Stimulated activated naive CD8-positive, alpha-beta T cell treated with anti-CD3 and anti-CD28 coated beads, Interleukin-15, Interleukin-2, amounts not matched to agents 100 ng/mL and 50 ng/mL, for 24 hours (primary cell): Measurements from ENCODE around the gene HSPA1L.

ENCODE experiments used
- H3K27ac Mint-ChIP-seq: one replicate; pipeline ENCODE4 v1.8.0; 2021; ENCODE audit warnings: mild to moderate bottlenecking, mixed read lengths
- H3K27me3 Mint-ChIP-seq: one replicate; pipeline ENCODE4 v1.8.0; 2021; ENCODE audit warnings: mixed read lengths
- H3K36me3 Mint-ChIP-seq: one replicate; pipeline ENCODE4 v1.8.0; 2021; ENCODE audit warnings: low read depth, mixed read lengths
- H3K4me1 Mint-ChIP-seq: one replicate; pipeline ENCODE4 v1.8.0; 2021; ENCODE audit warnings: low read depth, mixed read lengths
- H3K4me3 Mint-ChIP-seq: one replicate; pipeline ENCODE4 v1.8.0; 2021; ENCODE audit warnings: mild to moderate bottlenecking, mixed read lengths
- H3K9me3 Mint-ChIP-seq: one replicate; pipeline ENCODE4 v1.8.0; 2021; ENCODE audit warnings: mixed read lengths

The HSPA1L gene

DNA sequence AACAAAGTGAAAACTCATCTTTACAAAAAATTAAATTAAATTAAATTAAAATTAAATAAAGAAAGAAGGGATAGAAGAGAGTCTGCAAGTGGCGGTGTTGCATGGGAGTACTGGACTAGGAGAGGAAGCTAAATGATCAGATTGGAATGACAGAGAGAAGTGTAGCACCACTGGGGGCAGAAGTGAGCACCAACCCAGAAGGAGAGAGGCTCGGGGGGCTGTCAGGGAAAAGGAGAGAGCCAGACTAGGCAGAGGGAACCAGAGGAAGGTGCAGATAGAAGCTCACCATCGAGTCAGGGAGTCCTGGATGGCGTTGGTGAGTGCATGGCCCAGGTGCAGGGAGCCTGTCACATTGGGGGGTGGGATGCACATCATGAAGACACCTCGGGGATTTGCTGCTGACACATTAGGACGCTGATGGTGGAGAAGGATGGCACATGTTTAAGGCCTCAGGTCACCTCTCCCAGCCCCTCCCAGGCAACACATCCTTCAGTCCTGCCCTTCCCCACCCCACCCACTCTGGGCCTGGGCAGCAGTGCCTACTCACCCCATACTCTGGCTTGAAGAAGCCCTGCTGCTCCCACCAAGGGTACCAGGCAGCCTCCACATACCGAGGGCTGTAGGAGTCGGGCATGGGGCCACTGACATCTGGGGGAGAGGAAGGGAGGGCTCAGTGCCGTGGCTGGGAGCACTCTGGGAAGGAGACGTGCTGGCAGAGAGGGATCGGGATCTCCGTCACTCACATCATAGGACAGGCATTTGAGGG, 23.6 kb downstream of the HSPA1L start:
- H3K27ac Mint-ChIP-seq, result peak overlapping the region; percentile 21

DNA sequence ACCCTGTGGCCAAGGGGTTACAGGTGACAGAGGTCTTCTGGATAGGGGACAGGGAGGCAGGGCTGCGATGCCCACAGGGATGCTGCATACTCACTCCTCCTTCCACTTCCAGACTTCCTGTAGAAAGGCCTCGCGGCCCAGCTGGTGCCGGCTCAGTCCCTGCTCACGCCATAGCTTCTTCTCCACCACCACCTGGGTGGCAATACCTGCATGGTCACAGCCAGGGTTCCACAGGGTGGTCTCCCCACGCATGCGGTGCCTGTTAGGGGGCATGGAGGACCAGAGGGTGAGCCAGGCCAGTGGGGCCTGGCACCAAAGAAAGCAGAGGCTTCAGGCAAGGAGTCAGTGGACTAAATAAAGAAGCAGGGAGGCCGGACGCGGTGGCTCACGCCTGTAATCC, 29.6 kb downstream of the HSPA1L start:
- no peak overlapping the region for H3K27ac Mint-ChIP-seq
- peaks cover 7% of the 10 kb centered on the region for H3K4me1 Mint-ChIP-seq
- H3K4me3 Mint-ChIP-seq, result no peak overlapping the region
- H3K36me3 Mint-ChIP-seq, result peaks cover 44% of the 10 kb centered on the region
- no peaks in the 10 kb centered on the region for H3K9me3 Mint-ChIP-seq
- H3K27me3 Mint-ChIP-seq, result no peaks in the 10 kb centered on the region

More for the DNA sequence above, 23.6 kb downstream of the HSPA1L start:
- peaks cover 45% of the 10 kb centered on the region for H3K4me1 Mint-ChIP-seq
- H3K9me3 Mint-ChIP-seq, result no peaks in the 10 kb centered on the region
- H3K27me3 Mint-ChIP-seq, result no peaks in the 10 kb centered on the region
- H3K36me3 Mint-ChIP-seq, result peaks cover 49% of the 10 kb centered on the region
- peak overlapping the region; percentile 11 for H3K4me3 Mint-ChIP-seq

DNA sequence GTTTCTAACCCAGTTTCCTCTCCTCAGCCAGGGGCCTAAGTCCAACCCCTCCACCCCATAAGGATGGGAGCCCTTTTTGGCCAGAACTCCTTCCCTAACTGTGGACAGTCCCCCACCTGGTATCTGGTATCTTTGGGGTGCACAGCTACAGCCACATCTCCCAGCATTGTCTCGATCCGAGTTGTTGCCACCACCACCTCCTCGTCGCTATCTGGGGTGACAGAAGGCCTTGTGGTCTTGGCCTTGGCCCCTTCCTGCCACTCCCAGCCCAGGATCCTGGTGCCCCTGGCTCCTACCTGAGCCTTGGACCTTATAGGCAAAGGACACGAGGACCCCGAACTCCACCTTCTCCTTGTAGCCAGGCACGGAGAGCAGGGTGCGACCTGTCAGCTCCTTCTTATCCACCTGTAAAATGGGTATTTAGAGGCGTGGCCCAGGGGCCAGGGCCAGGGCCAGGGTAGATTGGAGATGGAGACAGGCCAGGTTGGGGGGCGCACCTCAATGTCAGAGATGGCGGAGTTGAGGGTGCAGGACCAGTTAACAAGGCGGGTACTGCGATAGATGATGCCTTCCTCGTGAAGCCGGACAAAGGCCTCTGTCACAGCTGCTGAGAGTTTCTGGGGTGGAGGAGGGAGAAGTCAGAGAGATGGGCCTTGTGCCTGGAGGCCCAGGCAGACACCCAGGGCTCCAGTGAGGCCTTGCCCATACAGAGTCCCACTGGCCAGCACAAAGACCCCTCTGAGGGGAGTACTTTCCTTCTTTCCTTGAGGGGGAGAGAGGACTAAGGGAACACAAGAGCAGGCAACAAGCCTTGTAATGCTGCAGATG, 30.8 kb downstream of the HSPA1L start:
- Mint-ChIP-seq H3K27ac (no peak overlapping the region), H3K27me3 (no peaks in the 10 kb centered on the region)

DNA sequence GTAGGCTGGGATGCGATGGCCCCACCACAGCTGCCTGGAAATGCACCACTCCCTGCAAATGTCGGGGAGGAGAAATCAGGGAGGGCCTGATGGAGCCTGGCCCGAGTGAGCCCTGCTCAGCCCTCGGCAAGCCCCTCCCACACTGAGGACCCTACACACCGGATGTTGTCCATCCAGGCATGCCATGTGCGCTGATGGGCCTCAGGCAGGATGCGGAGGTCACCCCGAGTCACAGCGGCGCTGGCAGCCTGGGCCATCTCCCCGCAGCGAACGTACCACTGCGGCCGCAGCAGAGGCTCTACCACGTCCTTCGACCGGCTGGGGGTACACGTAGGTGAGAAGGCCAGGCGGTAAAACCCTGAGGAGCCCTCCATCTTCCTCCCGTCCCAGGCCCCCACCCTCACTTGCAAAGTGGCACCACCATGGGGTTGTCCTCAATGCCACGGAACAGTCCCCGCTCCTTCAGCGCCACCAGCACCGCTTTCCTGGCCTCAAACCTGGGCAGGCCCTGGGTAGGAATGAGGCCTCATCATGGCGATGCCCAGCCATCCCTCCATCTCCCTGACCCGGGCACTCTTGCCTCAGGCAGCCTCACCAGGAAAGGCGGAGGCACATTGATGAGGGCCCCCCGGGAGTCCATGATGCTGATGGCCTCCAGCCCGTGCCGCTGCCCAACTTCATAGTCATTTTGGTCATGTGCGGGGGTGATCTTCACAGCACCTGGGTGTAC, 32.8 kb downstream of the HSPA1L start:
- Mint-ChIP-seq H3K9me3 (no peaks in the 10 kb centered on the region), H3K4me1 (peaks cover 7% of the 10 kb centered on the region), H3K36me3 (peaks cover 47% of the 10 kb centered on the region), H3K27ac (no peak overlapping the region), H3K4me3 (no peak overlapping the region), H3K27me3 (no peaks in the 10 kb centered on the region)

More for the DNA sequence above, 30.8 kb downstream of the HSPA1L start:
- H3K9me3 Mint-ChIP-seq, result no peaks in the 10 kb centered on the region
- peaks cover 46% of the 10 kb centered on the region for H3K36me3 Mint-ChIP-seq
- no peak overlapping the region for H3K4me3 Mint-ChIP-seq
- H3K4me1 Mint-ChIP-seq, result peaks cover 2% of the 10 kb centered on the region

DNA sequence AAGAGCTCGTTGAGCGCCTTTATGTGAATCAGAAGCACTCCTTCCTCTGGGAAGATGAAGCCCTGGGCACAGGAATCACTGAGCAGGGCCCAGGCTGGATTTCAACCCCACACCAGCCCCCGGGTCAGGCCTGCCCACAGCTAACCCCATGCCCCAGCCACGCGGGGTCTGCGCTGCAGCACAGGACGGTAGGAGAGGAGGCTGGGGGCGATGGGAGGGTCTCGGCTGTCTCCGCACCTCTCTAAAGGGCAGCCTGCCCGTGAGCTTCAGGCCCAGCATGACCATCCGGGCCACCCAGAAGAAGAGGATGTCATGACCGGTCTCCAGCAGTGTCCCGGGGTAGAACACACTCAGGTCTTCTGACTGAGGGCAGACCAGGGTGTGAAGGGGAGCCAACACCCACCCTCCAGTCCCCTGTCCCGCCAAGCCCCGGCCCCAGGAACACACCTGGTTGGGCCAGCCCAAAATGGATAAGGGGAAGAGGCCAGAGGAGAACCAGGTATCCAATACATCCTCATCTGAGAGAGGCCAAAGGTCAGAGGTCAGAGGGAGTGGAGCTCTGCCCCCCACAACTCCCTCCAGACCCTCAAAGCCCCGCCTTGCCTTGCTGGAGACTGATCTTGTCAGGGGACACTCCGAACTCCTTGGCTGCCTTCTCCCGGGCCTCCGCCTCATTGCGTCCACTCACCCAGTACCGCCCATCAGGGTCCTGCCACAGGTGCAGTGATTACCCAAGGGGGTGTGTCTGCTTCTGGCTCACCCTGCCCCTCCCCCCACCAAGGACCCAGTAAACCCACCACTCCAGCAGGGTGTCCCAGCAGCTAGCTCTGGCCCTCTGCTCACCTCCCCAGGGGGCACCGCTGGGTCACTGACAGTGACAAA, 33.6 kb downstream of the HSPA1L start:
- Mint-ChIP-seq H3K4me1 (peaks cover 15% of the 10 kb centered on the region), H3K27me3 (no peaks in the 10 kb centered on the region), H3K4me3 (no peak overlapping the region), H3K9me3 (no peaks in the 10 kb centered on the region), H3K27ac (no peak overlapping the region), H3K36me3 (peaks cover 47% of the 10 kb centered on the region)

DNA sequence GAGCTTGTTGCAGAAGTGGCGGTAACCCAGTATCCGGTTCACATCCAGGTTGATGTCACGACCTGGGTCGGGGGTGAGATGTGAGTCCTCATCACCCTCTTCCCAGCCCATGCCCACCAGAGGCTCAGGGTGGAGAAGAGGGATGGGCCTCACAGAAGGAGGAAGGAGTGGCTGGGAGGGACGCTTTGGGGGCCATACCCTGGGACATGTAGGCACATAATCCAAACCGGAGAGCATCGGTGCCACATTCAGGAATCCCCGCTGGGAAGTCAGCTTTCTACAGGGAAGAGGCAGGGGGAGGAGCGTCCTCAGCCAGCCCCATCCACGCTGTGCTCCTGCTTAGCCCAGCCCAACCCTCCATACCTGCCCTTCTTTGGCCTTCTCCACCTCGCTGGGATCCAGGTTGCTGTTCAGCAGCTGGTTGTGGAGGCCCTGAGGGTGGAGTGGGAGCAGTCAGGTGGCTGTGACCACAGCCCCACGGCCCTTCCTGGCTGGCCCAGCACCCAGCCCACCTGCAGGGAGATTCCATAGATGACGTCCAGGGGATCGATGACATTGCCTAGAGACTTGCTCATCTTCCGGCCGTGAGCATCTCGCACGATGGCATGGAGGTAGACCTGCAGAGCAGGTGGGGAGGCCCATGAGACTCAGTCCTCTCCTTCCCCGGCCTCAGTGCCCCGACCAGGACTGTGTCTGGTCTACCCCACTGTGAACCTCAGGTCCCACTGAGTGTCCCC, 34.4 kb downstream of the HSPA1L start:
- Mint-ChIP-seq H3K27ac (no peak overlapping the region), H3K27me3 (no peaks in the 10 kb centered on the region), H3K9me3 (no peaks in the 10 kb centered on the region), H3K4me1 (peaks cover 24% of the 10 kb centered on the region), H3K36me3 (peaks cover 43% of the 10 kb centered on the region), H3K4me3 (no peak overlapping the region)

DNA sequence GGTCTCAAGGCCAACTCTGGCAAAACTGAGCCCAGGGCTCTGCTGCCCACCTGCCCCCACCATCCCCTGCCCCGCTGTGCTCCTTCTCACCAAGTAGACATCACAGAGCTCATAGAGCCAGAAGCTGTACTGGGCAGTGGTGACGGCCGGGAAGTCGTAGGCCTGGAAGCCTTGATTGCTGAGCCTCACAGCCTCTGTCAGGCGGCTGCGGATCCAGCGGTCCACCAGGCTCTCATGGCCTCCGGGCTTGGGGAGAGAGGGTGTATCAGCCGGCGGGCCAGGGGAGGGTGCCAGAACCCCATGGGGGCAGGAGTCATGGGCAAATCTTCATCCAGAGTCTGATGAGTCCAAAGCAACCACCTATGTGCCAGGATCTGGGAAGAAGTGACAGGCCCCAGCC, 35.2 kb downstream of the HSPA1L start:
- Mint-ChIP-seq H3K27ac (no peak overlapping the region), H3K4me1 (peaks cover 31% of the 10 kb centered on the region)

DNA sequence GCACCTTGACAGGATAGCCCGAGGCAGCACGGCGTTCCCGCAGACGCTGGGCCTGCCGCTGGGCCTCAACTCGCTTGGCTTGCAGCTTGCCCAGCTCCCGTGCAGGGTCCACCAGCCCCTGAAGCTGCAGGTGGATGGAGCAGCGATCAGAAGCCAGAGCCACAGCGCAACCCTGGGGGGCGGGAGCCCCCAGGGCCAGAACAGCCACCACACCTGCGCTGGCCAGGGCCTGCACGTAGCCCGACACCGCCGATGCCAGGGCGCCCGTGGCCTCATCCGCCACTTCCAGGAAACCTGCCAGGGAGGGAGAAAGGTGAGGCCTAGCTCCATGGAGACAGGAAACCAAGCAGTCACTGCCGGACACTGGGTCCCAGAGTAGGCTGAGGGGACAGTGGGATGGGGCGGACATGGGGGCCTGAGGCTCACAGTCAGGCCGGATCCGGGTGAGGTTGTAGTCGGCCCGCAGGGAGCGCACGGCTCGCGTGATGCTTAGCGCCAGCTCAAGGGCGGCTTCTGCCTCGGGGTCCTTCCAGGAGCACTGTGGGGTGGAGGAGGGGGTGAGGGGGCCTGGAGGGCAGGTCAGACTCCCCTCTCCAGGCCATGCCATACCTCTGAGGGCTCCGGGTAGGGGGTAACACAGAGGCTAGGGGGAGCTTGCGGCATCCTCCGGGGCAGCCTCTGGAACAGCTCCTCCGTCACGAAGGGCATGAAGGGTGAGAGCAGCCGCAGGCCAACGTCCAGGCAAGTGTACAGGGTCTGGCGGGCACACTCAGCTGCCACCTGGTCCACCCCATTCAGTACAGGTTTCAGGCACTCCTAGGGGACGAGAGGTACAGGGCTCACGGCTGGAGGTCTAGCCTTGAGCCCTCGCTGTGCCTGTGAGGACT, 35.8 kb downstream of the HSPA1L start:
- Mint-ChIP-seq H3K4me1 (peaks cover 34% of the 10 kb centered on the region), H3K36me3 (peaks cover 36% of the 10 kb centered on the region), H3K27ac (no peak overlapping the region), H3K9me3 (no peaks in the 10 kb centered on the region), H3K27me3 (no peaks in the 10 kb centered on the region), H3K4me3 (no peak overlapping the region)

More for the DNA sequence above, 35.2 kb downstream of the HSPA1L start:
- Mint-ChIP-seq H3K27me3 (no peaks in the 10 kb centered on the region), H3K9me3 (no peaks in the 10 kb centered on the region), H3K36me3 (peaks cover 43% of the 10 kb centered on the region), H3K4me3 (no peak overlapping the region)

DNA sequence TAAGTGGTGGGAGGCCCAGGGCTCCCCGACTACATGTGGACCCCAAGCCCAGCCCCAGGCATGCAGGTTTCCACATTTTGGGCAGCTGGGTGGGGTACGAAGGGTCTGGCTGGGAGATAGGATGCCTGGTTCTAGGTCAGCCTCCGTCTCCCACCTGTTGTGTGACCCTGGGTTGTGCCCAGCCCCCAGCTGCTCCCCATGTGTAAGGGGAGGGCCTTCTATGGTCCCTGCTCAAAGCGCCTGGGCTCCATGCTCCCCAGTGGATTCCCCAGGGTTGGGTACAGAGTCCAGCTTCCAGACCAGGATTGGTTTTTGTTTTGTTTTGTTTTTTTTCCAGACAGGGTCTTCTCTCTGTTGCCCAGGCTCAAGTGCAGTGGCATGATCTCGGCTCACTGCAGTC, 36.9 kb downstream of the HSPA1L start:
- Mint-ChIP-seq H3K9me3 (no peaks in the 10 kb centered on the region), H3K27me3 (no peaks in the 10 kb centered on the region), H3K4me3 (no peak overlapping the region), H3K27ac (no peak overlapping the region), H3K4me1 (peaks cover 40% of the 10 kb centered on the region), H3K36me3 (peaks cover 31% of the 10 kb centered on the region)

DNA sequence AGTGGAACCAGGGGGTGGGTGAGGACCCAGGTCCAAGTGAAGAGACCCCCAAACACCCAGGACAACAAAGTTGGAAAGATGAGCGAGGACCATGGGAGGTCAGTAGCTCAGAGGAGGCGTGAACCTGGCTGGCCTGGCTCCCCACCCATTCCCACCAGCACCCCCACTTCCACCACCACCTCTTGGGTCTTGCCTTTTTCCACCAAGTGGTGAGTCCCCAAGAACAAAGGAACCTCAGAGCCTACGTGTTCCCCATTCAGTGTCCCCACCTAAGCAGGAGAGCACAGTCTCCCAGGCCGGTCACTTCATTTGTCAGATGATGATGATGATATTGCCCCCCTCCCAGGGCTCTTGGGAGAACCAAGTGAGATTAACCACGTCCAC, 37.4 kb downstream of the HSPA1L start:
- peaks cover 45% of the 10 kb centered on the region for H3K4me1 Mint-ChIP-seq
- H3K4me3 Mint-ChIP-seq, result peak overlapping the region; percentile 26
- peaks cover 26% of the 10 kb centered on the region for H3K36me3 Mint-ChIP-seq
- no peaks in the 10 kb centered on the region for H3K9me3 Mint-ChIP-seq
- no peak overlapping the region for H3K27ac Mint-ChIP-seq
- no peaks in the 10 kb centered on the region for H3K27me3 Mint-ChIP-seq

DNA sequence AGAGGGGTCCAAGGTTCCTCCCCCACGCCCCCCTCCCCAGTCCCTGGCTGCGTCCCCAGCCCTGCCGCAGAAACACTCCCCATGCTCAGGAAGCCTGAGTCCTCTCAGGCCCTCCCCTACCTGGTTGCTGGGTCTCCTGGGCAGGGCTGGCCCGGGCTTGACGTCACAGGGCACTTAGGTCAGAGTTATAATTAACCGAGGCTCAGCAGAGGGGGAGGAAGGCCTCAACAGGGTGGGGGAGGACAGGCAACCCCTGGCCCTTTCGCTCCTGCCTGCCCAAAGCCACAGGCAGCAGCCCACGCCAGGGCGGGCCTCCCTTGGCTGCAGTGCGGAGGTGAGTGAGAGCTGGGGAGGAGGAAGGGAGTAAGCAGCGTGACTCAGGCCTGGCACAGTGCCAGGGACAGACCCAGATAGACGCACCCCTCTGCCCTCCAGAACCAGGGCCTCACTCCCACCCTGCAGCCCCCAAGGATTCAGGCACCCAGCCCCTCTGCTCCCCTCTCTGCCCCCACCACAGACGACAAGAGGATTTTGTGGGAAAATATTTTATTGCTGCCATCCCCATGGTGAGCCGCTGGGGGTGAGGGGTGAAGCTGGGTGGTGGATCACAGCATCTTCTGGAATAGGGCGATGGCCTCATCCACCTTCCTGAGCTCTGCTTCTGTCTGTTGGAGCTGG, 38.0 kb downstream of the HSPA1L start, which contains the start of gene VWA7:
VWA7 (minus strand) TSS at position 340 of the 678 bp plus-strand sequence. CDS start 549 bp downstream, outside the sequence.
- Mint-ChIP-seq H3K4me1 (peaks cover 50% of the 10 kb centered on the region), H3K27me3 (no peaks in the 10 kb centered on the region), H3K9me3 (no peaks in the 10 kb centered on the region), H3K4me3 (peak within 1 kb of the TSS; percentile 26), H3K36me3 (peaks cover 25% of the 10 kb centered on the region), H3K27ac (peak within 1 kb of the TSS; percentile 87)

DNA sequence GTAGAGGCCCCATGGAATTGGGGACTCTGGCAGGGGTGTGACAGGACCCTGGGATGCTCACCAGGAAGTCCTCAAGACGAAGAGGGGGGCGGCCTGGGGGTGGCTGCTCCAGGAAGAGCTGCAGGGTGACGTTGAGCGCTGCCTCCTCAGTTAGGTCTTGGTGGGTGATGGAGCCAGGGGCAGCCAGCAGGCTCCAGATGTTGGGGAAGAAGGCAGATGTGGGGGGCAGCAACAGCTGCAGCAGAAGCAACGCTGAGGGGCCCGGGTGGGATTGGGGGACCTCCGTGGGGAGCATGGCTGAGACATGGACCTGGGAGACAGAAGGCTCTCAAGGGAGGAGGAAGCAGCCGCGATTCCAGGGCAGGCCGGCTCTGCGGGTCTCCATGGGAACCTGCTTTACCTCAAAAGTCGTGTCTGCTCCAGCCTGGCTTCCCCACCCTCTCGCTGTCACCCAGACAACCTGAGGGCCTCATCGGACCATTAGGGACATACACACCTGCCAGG, 38.5 kb downstream of the HSPA1L start:
- peak overlapping the region; percentile 87 for H3K27ac Mint-ChIP-seq
- H3K9me3 Mint-ChIP-seq, result no peaks in the 10 kb centered on the region
- H3K36me3 Mint-ChIP-seq, result peaks cover 25% of the 10 kb centered on the region
- H3K4me1 Mint-ChIP-seq, result peaks cover 55% of the 10 kb centered on the region
- H3K4me3 Mint-ChIP-seq, result peak overlapping the region; percentile 26
- no peaks in the 10 kb centered on the region for H3K27me3 Mint-ChIP-seq
